ENCODE data around the gene DDX17. TPM values are rescaled to one million over a fixed set of nuclear protein-coding genes. Genes with fewer than 3 reads are reported as not detected.

The DDX17 gene
- total and polyA plus RNA-seq, 4 donors, result 141 to 1,771 (median 262) TPM

DNA sequence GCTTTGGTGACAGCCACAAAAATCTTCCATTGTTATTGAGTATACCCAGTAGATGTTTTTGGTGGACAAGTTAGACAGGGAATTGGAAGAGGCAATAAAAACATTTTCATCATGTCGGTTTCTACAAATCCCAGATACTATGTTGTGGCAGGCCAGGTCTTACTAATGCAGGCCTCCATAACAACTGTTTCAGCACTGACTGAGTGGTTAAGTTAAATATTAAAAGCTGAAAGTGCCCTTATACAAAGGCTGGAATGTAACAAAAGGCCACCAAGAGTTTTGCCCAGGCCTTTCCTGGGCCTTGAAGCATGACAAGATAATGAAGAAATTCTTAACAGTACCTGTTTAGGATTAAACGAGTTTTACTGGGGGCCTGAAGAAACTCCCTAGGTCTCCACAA lies 34.6 kb upstream of the DDX17 start:
- H3K4me1 ChIP-seq (ENCODE audit: control insufficient read depth in 5 of 5, insufficient read depth in 5 of 5, low read length in 5 of 5), result no peaks in the 10 kb centered on the region
- TF ChIP-seq, protein P1, sequence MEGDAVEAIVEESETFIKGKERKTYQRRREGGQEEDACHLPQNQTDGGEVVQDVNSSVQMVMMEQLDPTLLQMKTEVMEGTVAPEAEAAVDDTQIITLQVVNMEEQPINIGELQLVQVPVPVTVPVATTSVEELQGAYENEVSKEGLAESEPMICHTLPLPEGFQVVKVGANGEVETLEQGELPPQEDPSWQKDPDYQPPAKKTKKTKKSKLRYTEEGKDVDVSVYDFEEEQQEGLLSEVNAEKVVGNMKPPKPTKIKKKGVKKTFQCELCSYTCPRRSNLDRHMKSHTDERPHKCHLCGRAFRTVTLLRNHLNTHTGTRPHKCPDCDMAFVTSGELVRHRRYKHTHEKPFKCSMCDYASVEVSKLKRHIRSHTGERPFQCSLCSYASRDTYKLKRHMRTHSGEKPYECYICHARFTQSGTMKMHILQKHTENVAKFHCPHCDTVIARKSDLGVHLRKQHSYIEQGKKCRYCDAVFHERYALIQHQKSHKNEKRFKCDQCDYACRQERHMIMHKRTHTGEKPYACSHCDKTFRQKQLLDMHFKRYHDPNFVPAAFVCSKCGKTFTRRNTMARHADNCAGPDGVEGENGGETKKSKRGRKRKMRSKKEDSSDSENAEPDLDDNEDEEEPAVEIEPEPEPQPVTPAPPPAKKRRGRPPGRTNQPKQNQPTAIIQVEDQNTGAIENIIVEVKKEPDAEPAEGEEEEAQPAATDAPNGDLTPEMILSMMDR (IDR thresholded peaks at IDR 0.05; ENCODE audit: control extremely low read depth, extremely low read depth), result no peak
- ATAC-seq (ENCODE audit: insufficient read depth, low FRiP score) (no peak), DNase-seq (peak in 2 of 3 donors; percentile 4 to 43)
- no peak overlapping the region for H3K27ac ChIP-seq (ENCODE audit: low read depth in 1 of 2, low read length in 1 of 2)
- no peak overlapping the region for H3K9ac ChIP-seq (ENCODE audit: insufficient read depth in 1 of 2, low read length in 2 of 2)
- H3K27me3 ChIP-seq (ENCODE audit: control insufficient read depth in 3 of 3, insufficient read depth in 3 of 3, low read length in 2 of 3), result no peaks in the 10 kb centered on the region
- H3K36me3 ChIP-seq (ENCODE audit: control insufficient read depth in 4 of 4, insufficient read depth in 4 of 4, low read length in 4 of 4), result no peaks in the 10 kb centered on the region
- peaks cover 0 to 10% (median 2%) of the 10 kb centered on the region in 4 donors for H3K9me3 ChIP-seq (ENCODE audit: control insufficient read depth in 4 of 4, insufficient read depth in 3 of 4, low read length in 3 of 4)
- H3K4me3 ChIP-seq, result no peak overlapping the region
- WGBS, 2 donors, result 72 to 81% methylated on average over 2 of the region's 2 CpGs

DNA sequence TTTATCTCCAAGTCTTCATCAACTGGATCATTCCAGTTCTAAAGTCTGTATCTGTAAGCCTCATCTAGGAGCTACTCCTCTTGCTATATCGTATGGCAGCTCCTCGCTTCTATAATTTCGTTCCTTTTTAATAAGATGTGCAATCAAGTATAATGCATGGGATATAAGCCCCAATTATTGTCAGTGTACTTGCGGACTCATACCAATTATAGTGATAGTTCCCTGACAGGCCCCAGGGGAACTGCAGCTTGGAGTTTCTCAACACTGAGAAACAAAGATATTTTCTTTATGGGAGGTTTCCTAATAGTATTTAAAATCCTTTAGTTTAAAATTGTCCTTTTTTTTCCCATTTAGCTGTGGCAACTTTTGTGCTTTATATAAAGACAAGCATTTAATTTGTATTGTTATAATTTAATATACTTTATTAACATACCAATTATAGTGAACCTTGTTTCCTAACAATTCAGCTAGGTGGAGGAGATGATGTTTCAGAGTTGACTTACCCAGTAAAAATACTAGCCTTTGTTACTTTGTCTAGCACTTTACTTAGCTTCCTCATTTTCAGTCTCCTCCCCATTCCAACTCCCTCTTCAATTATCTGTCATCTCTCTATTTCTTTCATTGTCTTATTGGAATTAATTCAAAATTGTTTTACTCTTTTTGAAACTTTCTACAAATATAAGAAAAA lies 25.3 kb upstream of the DDX17 start:
- H3K4me3 ChIP-seq, result no peak overlapping the region
- ATAC-seq (ENCODE audit: insufficient read depth, low FRiP score) (no peak), DNase-seq (no peak)
- H3K9ac ChIP-seq (ENCODE audit: insufficient read depth in 1 of 2, low read length in 2 of 2), result no peak overlapping the region
- no peaks in the 10 kb centered on the region for H3K9me3 ChIP-seq (ENCODE audit: control insufficient read depth in 4 of 4, insufficient read depth in 3 of 4, low read length in 3 of 4)
- TF ChIP-seq, protein P1 (IDR thresholded peaks at IDR 0.05; ENCODE audit: control extremely low read depth, extremely low read depth), result no peak
- no peaks in the 10 kb centered on the region for H3K27me3 ChIP-seq (ENCODE audit: control insufficient read depth in 3 of 3, insufficient read depth in 3 of 3, low read length in 2 of 3)
- H3K4me1 ChIP-seq (ENCODE audit: control insufficient read depth in 5 of 5, insufficient read depth in 5 of 5, low read length in 5 of 5), result no peaks in the 10 kb centered on the region
- H3K27ac ChIP-seq (ENCODE audit: low read depth in 1 of 2, low read length in 1 of 2), result no peak overlapping the region
- WGBS, 2 donors, result 89 to 95% methylated on average over 4 of the region's 4 CpGs
- no peaks in the 10 kb centered on the region for H3K36me3 ChIP-seq (ENCODE audit: control insufficient read depth in 4 of 4, insufficient read depth in 4 of 4, low read length in 4 of 4)

GRCh38 chr22:38524429-38524828 lies 18.3 kb upstream of the DDX17 start:
- no peak overlapping the region for H3K4me3 ChIP-seq
- H3K27me3 ChIP-seq (ENCODE audit: control insufficient read depth in 3 of 3, insufficient read depth in 3 of 3, low read length in 2 of 3), result no peaks in the 10 kb centered on the region
- WGBS, 2 donors, result 59 to 79% methylated on average over 3 of the region's 3 CpGs
- no peaks in the 10 kb centered on the region for H3K4me1 ChIP-seq (ENCODE audit: control insufficient read depth in 5 of 5, insufficient read depth in 5 of 5, low read length in 5 of 5)
- H3K27ac ChIP-seq (ENCODE audit: low read depth in 1 of 2, low read length in 1 of 2), result no peak overlapping the region
- no peak for ATAC-seq (ENCODE audit: insufficient read depth, low FRiP score)
- no peak overlapping the region for H3K9ac ChIP-seq (ENCODE audit: insufficient read depth in 1 of 2, low read length in 2 of 2)
- H3K36me3 ChIP-seq (ENCODE audit: control insufficient read depth in 4 of 4, insufficient read depth in 4 of 4, low read length in 4 of 4), result no peaks in the 10 kb centered on the region
- TF ChIP-seq, protein P1 (IDR thresholded peaks at IDR 0.05; ENCODE audit: control extremely low read depth, extremely low read depth), result no peak
- no peak for DNase-seq
- no peaks in the 10 kb centered on the region for H3K9me3 ChIP-seq (ENCODE audit: control insufficient read depth in 4 of 4, insufficient read depth in 3 of 4, low read length in 3 of 4)

DNA sequence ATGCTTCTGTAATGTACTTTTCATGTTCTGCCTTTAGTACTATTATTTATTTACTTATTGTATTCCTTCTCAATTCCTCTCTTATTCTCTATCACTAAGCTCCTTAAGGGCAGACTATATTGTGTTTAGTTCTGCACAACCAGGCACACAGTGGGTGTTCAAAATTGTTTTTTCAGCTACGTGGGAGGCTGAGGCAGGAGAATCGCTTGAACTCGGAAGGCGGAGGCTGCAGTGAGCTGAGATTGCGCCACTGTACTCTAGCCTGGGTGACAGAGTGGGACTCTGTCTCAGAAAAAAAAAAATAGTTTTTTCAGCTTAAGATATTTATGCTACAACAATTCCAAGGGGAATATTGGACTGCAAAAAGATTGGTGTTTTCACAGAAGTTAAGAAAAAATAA lies 17.4 kb upstream of the DDX17 start:
- no peaks in the 10 kb centered on the region for H3K36me3 ChIP-seq (ENCODE audit: control insufficient read depth in 4 of 4, insufficient read depth in 4 of 4, low read length in 4 of 4)
- no peak for ATAC-seq (ENCODE audit: insufficient read depth, low FRiP score)
- H3K4me1 ChIP-seq (ENCODE audit: control insufficient read depth in 5 of 5, insufficient read depth in 5 of 5, low read length in 5 of 5), result no peaks in the 10 kb centered on the region
- TF ChIP-seq, protein P1 (IDR thresholded peaks at IDR 0.05; ENCODE audit: control extremely low read depth, extremely low read depth), result no peak
- H3K4me3 ChIP-seq, result no peak overlapping the region
- DNase-seq, result no peak
- H3K27ac ChIP-seq (ENCODE audit: low read depth in 1 of 2, low read length in 1 of 2), result no peak overlapping the region
- no peak overlapping the region for H3K9ac ChIP-seq (ENCODE audit: insufficient read depth in 1 of 2, low read length in 2 of 2)
- WGBS, 2 donors, result 94 to 97% methylated on average over 5 of the region's 5 CpGs
- H3K27me3 ChIP-seq (ENCODE audit: control insufficient read depth in 3 of 3, insufficient read depth in 3 of 3, low read length in 2 of 3), result no peaks in the 10 kb centered on the region
- no peaks in the 10 kb centered on the region for H3K9me3 ChIP-seq (ENCODE audit: control insufficient read depth in 4 of 4, insufficient read depth in 3 of 4, low read length in 3 of 4)

Measured in lung (tissue), 12 donors.